ENCODE measurements around the gene ABCC1.

ABCC1 gene

DNA sequence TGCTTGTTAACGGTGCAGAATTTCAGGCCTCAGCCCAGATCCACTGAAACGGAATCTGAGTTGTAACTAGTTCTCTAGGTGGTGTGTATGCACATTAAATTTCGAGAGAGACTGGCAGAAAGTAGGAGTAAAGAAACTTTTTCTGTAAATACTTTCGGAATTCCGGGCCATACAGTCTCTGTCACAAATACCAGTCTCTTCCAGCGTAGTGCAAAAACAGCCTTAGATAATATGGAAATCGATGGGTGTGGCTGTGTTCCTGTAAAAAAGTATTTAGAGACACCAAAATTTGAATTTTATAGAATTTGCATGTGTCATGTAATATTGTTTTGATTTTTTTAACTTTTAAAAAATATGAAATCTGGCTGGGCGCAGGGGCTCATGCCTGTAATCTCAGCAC lies 109.7 kb downstream of the ABCC1 start:
- no peak for DNase-seq

DNA sequence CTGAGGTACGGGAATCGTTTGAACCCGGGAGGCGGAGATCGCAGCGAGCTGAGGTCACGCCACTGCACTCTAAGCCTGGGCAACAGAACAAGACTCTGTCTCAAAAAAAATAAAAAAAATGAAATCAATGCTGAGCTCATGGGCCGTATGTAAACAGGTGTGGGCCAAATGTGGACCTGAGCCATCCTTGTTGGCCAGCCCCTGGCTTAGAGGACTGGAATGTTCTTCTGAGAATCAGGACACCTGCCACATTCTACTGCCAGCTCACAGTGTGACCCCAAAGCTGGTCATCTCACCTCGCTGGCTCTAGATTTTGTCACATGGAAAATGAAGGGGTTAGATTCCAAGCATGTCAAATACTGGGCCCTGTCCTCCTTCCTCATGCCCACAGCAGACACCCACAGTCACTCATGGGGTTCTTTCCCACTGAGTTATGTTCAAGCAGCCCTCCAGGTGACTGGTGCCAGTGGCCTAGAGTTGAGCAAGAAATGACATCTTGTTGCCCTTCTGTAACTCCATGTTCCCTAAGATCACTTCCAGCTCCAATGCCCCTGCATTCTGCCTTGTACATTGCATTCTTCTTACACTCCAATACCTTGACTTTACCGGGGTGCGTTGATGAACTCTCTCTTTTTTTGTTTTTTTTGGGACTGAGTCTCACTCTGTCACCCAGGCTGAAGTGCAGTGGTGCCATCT lies 110.6 kb downstream of the ABCC1 start:
- no peak for DNase-seq

DNA sequence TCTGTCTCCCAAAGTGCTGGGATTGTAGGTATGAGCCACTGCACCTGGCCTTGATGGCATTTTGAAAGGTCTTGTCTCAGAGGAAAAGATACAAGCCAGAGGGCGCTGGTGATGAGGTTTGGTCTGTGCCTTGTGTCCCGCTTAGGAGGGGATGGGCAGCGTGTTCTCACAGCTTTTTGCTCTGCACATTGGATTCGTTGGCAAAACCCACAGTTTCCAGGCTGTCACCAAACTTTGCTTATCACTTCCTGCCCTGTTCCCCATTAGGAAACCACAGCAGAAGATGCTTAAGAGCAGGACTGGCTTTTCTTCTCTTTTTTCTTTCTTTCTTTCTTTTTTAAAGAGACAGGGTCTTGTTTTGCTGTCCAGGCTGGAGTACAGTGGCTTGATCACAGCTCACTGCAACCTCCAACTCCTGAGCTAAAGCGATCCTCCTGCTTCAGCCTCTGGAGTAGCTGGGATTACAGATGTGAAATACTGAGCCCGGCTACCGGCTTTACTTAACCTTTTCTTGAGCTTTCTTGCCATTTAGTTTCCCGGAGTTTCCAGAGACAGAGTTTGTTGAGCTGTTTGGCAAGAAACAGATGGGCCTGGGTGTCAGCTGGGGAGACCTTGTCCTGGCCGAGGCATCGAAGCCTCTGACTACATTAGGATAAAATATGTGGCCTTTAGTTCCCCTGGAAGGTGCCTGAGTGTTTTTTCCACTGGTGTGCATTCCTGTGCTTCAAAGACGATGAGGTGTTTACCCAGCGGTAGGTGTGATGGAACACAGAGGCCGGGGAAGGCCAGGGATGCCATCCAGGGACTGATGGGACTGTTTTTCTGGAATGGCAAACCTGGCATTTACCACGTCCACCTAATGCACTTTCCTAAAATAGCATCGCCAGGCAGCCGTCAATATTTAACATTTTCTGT lies 112.9 kb downstream of the ABCC1 start:
- DNase-seq: no peak

DNA sequence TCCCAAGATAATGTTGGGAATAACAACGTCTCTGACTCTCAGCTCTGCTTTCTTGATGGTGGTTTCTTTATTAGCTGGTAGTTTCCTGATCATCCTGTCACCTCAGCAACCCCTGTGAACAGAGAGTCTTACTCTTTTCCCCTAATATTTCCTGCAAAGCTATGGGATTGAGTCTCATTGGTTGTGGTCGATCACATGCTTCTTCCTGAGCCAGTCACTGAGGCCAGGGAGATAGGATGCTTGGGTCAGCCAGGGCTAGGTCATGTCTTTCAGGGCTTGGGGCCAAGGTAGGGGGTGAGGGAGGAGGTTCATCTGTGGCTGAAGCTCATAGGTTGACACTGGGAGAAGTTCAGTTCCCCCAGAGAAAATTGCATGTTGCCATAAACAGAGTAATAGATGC lies 114.3 kb downstream of the ABCC1 start:
- no peak for DNase-seq

DNA sequence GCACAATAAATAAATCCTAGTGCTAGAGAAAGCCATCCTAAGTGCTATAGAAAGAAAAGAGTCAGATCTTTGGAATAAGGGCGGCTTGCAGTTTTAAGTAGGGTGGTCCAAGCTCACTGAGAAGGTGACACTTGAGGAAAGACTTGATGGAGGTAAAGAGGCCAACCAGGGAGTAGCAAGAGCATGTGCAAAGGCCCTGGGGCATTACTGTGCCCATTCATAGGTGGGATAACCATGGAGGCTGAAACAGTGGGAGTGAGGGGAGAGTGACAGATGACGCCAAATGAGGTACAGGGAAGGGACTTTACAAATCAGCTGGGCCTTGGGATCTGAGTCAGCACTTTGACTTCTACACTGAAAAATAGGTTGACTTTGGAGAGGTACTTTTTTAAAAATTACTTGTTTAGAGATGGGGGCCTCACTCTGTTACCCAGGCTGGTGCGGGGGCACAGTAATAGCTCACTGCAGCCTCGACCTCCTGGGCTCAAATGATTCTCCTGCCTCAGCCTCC lies 115.5 kb downstream of the ABCC1 start:
- no peak for DNase-seq

DNA sequence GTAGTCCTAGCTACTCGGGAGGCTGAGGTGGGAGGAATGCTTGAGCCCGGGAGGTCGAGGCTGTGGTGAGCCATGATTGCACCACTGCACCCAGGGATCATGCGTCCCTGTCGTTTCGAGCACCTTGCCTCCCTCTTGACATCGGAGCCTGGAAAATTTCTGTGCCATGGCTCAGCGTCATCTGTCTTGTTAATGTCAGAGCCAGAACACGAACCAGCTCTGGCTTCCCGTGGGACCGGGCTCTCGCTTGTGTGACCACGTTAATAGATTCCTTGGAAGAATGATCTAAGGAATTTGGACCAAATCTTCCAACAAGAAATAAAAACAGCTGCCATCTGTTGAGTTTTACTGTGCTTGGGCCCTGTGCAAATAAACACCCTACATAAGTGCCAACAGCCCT lies 117.7 kb downstream of the ABCC1 start:
- no peak for DNase-seq

DNA sequence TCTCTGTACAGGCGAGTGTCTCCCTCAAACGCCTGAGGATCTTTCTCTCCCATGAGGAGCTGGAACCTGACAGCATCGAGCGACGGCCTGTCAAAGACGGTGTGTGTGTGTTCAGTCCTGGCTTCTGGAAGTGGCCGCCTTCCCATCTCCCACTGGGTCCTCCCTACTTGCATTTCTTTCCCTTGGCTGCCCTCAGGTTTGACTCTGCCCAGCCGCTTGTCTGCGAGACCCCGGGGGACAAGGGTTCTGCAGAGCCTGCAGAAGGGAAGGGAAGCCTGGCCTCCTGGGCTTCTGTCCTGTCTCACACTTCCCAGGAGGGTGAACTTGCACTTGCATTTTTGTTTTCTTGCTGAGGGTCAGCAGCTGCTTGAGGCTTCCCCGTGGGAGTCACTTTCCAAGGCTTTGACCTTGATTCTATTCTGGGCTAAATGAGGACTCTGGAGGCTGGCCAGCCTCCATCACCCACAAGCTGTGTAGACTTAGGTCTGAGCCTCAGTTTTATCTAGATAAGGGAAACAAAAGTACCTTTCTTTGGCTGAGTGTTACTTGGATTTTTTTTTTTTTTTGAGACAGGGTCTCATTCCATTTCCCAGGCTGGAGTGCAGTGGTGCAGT lies 122.3 kb downstream of the ABCC1 start:
- no peak for DNase-seq

DNA sequence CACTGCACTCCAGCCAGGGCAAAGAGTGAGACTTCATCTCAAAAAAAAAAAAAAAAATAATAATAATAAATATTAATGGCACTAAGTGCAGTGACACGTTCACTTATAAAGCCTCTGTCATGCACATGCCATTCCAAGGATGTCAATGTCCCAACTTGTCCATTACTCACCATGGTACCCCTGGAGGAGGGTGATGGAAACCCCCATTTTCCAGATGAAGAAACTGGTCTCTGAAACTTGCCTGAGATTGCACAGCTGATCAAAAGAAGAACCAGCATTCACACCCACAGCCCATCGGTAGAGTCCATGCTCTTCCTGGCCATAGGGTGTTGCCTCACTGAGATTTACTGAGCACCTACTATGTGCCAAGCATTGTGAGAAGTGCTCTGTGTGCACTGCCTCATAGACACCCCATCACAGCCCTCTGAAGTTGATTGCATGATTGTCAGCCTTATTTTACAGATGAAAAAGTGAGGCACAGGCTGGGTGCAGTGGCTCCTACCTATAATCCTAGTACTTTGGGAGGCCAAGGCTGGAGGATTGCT lies 123.7 kb downstream of the ABCC1 start:
- no peak for DNase-seq

DNA sequence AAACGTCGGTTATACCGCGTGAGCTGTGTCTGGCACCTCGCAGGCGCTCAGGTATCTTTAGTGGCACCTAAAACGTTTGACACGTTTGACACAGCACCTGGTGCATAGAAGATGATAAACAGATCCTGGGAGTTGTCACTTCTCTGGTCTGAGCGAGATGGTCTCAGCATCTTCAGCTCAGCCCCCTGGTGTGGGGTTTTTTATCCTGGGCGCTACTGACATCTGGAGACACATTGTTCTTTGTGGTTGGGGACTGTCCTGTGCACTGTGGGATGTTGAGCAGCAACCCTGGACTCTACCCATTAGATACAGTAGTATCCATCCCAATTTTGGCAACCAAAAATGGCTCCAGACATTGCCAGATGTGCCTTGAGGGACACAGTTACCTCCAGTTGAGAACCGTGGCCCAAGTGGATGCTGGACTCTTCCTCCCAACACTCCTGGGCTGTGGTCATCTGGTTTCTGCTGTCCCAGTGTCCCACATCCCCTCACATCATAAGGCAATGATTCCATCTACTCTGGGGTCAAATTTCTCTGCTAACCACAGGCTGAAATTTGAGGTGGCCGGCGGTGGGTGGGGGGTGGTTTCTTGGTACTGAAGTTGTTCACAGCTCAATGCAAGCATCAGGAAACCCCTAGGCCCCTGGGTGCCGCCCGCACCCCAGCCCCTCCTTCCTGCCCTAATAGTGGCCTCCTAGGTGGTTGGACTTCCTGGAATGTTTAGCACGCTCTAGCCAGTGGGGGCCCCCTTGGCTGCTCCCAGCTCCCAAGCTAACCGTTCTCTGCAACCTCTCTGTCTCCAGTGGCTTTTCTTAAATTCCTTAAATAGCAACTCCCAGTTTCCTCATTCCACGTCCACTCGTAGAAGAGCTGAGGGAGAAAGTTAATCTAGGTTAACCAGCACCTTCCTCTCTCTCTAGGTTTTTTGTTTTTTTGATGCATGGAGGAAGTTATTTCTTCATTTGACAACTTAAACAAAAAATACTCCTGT lies 124.8 kb downstream of the ABCC1 start:
- DNase-seq: no peak

DNA sequence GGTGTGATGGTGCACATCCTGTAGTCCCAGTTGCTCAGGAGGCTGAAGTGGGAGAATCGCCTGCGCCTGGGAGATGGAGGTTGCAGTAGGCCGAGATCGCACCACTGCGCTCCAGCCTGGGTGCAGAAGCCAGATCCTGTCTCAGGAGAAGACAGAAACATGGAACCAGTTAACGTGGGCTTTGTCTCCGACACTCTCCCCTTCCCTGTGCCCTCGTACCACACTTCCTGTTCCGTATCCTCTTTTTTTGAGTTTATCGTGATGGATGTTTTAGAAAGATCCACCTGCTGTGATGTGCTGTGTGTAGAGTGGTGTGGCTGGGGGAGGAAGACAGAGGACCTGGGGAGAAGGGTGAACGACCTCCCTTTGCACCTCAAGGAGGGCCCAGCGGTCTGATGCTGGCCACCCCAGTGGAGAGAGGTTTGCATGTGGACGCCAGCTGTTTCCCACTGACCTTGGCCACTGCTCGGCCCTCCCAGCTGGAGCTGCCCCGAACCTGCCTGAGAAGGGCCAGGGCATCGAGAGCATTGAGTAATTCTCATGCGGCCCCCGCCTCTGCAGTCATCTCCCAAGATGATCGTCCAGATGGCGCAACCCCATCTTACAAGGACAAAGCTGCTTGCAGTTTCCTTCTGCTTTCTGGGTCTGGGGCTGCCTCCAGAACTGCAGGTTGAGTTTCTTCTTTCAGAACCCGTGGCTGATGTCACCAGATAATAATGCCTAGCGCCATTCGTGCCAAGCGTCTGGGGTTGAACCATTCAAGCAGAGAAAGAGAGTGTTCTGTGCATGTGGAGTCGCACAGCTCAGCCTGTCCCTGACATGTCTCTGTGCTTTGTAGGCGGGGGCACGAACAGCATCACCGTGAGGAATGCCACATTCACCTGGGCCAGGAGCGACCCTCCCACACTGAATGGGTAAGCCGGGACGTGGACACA lies 126.3 kb downstream of the ABCC1 start:
- DNase-seq: no peak

DNA sequence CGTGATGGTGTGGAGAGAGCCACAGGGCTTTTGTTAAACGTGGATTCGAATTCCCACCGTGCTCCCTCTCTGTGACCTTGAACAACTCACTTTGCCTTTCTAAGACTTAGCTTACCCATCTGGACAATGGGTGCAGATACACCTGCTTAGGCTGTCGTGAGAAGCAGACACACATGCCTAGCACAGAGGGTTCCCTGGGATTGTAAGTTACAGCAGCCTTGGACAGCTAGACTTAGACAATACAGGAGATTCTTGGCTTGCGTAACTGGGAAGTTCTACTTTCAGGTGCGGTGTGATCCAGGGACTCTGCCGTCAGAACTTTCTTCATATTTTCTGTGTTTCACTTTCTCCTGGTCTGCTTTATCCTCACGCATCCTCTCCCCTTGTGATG lies 127.0 kb downstream of the ABCC1 start:
- DNase-seq: no peak

DNA sequence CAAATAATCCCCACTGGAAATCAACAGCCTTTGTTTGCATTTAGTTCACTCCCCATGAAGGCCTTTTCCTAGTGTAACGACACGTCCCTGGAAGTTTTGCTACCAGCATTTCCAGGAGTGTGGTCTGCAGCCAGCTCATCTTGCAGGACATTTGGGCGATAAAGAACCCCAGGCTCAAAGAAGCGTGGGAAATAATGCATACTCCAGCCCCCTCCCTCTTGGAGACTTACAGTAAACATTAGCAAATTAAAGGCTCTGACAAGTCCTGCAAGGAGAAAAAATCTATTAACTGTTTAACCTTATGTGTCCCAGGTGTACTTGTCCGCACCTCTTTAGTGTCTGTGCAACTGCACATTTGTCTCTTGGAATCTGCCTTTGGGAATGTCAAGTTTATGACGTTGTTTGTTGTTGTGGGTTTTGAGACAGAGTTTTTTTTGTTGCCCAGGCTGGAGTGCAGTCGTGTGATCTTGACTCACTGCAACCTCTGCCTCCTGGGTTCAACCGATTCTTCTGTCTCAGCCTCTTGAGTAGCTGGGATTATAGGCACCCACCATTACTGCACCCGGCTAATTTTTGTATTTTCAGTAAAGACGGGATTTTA lies 131.1 kb downstream of the ABCC1 start:
- DNase-seq: no peak

DNA sequence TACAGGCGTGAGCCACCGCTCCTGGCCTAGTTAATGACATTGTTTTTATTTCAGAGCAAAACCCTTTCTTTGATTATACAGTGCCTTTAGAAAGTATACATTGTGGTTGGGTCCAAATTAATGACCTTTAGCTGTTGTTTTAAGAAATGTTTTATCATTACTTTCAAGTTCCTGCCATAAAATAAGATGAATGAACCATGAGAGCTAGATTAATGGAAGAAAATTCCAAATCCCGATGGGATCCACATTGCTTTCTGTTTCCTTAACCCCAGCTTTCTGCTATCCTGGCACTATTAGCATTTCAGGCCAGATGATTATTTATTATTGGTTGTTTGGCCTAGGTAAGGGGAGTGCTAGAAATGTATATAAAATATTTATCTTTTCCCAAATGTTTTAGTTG lies 131.7 kb downstream of the ABCC1 start:
- no peak for DNase-seq

DNA sequence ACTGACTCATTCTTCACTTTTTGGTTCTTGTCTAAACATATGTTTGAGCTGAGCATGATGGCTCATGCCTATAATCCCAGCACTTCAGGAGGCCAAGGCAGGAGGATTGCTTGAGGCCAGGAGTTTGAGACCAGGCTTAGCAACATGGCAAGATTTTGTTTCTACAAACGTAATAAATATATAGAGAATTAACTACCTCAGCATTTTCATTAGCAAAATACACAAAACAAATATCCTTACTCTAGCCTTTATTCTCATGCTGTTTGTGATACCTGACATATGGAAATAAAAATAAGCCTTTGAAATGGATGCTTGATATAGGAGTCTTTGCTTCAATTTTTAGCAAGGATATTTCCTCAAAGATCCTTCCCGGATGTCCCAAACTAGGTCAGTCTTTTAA lies 132.8 kb downstream of the ABCC1 start:
- no peak for DNase-seq

DNA sequence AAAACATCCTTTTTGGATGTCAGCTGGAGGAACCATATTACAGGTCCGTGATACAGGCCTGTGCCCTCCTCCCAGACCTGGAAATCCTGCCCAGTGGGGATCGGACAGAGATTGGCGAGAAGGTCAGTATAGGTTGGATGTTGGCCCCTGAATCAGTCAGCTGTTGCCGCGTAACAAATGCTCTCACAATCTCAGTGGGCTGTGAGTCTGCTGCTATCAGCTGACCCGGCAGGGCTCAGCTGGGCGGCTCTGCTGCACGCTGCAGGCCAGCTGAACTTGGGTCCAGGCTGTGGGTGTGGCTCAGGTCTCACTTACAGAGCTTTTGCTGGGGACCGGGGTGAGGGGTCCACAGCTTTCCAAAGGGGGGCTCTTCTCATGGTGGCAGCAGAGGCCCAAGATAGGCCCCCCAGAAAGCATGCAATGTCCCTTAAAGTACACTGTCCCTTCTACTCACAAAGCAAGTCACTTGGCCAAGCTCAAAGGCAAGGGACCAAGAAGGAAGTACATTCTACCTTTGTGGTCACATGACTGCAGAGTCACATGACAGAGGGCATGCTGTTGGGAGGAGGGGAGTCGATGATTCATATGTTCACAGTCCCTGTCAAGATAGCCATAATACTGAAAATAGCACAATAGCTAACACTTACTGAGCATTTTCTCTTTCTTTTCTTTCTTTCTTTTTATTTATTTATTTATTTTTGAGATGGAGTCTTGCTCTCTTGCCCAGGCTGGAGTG lies 134.2 kb downstream of the ABCC1 start:
- peak; percentile 33 to 35 for DNase-seq

DNA sequence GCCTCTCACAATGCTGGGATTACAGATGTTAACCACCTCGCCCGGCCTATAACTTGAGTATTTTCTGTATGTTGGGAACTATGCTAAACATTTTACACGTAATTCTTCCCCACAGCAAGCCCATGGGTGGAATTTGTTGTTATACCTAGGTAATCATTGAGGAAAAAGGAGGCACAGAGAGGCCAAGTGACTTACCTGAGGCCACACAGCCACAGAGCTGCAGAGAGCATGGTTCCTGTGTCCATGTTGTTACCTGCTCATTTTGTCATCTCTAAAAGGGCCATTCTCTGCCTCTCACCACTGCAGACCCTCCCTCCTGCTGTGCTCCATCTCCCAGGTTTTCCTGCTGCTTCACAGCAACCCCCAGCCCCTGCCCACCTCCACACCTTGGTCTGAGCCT lies 135.5 kb downstream of the ABCC1 start:
- DNase-seq: no peak

DNA sequence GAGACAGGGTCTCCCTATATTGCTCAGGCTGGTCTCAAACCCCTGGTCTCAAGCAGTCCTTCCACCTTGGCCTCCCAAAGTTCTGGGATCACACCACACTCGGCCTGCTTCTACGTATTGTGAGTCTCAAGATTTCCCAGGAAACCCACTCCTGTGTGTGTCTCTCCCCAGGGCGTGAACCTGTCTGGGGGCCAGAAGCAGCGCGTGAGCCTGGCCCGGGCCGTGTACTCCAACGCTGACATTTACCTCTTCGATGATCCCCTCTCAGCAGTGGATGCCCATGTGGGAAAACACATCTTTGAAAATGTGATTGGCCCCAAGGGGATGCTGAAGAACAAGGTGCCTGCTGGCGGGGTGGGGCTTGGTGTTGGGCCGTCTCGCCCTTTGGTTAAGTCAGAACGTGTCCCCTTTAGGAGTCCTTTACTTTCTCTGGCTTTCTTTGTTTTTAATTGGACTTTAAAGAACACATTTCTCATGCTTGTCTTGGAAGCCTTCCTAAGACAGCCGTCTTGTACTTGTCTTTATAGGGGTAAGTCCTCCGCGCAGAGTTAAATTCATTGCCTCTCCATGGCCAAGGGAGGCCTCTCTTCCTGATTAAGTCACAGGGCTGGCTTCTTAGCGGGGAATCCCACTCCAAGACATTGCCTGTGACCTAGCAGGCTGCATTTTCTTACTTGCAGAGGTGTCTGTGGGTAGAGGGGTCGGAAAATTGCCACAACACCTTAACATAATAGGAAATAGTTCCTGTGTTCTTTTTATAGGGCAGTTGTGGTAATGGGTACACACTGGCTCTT lies 137.4 kb downstream of the ABCC1 start:
- DNase-seq: no peak

DNA sequence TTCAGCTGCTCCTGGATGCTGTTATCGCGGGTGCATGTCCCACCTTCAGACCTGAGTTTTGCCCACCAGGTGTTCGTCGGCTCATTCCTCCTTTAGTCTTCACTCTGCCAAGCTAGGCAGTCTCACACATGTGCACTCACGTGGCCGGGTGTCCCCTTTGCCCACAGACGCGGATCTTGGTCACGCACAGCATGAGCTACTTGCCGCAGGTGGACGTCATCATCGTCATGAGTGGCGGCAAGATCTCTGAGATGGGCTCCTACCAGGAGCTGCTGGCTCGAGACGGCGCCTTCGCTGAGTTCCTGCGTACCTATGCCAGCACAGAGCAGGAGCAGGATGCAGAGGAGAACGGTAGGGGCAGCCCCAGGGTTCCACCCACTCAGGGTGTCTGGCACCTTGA lies 140.8 kb downstream of the ABCC1 start:
- DNase-seq: no peak
